Transverse colon (tissue), 4 donors: Measurements from ENCODE around the gene FRS3. TPM values are rescaled to one million over a fixed set of nuclear protein-coding genes. Genes with fewer than 3 reads are reported as not detected.

Experiments
- DNase-seq: peaks from one replicate; pipeline ENCODE4 v3.0.0-alpha.2; 2019
- H3K27ac ChIP-seq, 4 donors: fragments of 200-600 bp; sonication (generic); 2 replicates each; pipeline ENCODE4 v1.5.1; 2016 to 2018; ENCODE audit warnings: inconsistent platforms in 4 of 4
- H3K27me3 ChIP-seq: fragments of 200-600 bp; sonication (generic); 2 replicates; pipeline ENCODE4 v1.5.1; 2017; ENCODE audit warnings: inconsistent platforms
- H3K36me3 ChIP-seq, 4 donors: fragments of 200-600 bp; sonication (generic); 2 replicates each; pipeline ENCODE4 v1.5.1; 2017 to 2019; ENCODE audit warnings: inconsistent platforms in 4 of 4
- H3K4me1 ChIP-seq, 4 donors: fragments of 200-600 bp; sonication (generic); 2 replicates each; pipeline ENCODE4 v1.5.1; 2017 to 2020; ENCODE audit warnings: inconsistent platforms in 4 of 4
- H3K4me3 ChIP-seq, 4 donors: fragments of 200-600 bp; sonication (generic); 1 replicate in 1 of 4; 2 replicates in 3 of 4; pipeline versions ENCODE4 v1.5.1 to v1.6.1; 2017 to 2019; ENCODE audit warnings: inconsistent platforms in 4 of 4
- H3K9me3 ChIP-seq, 2 donors: fragments of 200-600 bp; sonication (generic); 2 replicates each; pipeline ENCODE4 v1.5.1; 2017 to 2019; ENCODE audit warnings: inconsistent platforms in 2 of 2
- CTCF ChIP-seq, 5 experiments: fragments of 200-600 bp in 3 of 5; fragments of 450-650 bp in 2 of 5; sonication (generic) in 3 of 5; IDR thresholded peaks; 1 replicate in 2 of 5; 2 replicates in 3 of 5; pipeline ENCODE4 v1.5.1; 2016 to 2017; ENCODE audit warnings: antibody characterized with exemption in 5 of 5, inconsistent platforms in 3 of 5, mild to moderate bottlenecking in 2 of 5, moderate library complexity in 1 of 5
- EP300 ChIP-seq: sonication (generic); formaldehyde crosslinking; IDR thresholded peaks from one replicate; pipeline ENCODE4 v1.6.1; 2017; ENCODE audit warnings: antibody characterized with exemption, low read depth
- POLR2A ChIP-seq: fragments of 450-650 bp; IDR thresholded peaks from one replicate; pipeline ENCODE4 v1.6.1; 2016; ENCODE audit warnings: antibody characterized with exemption, mild to moderate bottlenecking, moderate library complexity
- POLR2AphosphoS5 ChIP-seq, 3 donors: sonication (generic); formaldehyde crosslinking; IDR thresholded peaks; one replicate each; pipeline ENCODE4 v1.6.1; 2016; ENCODE audit warnings: antibody characterized with exemption in 3 of 3
- WGBS, 2 donors: methylation state at CpG; one replicate each; pipeline ENCODE4 v1.1.5; 2018; ENCODE audit warnings: low coverage in 1 of 2; 5-methylcytosine and 5-hydroxymethylcytosine counted together
- in situ Hi-C, 4 donors: fragments of 200-750 bp; cut with MboI; loops; one replicate each; pipeline versions ENCODE4 v1.15.0 to v1.15.1; 2017; ENCODE audit warnings: low sequenced_read_pairs in 3 of 4, low pct_ligation_motif_present in 1 of 4, low pct_unique_long_range_greater_than_20kb in 1 of 4
- intact Hi-C: fragments of 100-400 bp; cut with DNase I; formaldehyde crosslinking; loops from one replicate; pipeline ENCODE4 v1.15.1; 2023; ENCODE audit warnings: low total_unique reads
- total RNA-seq, 4 donors: library from RNA; depleted of rRNA; stranded (reverse); fragments of >200 nt; gene quantifications; one replicate each; pipeline ENCODE4 v1.1.0, GENCODE V29; 2016

Gene FRS3
- total RNA-seq, 4 donors from 2014 or later = 2.8 to 4.5 (median 3.2) TPM

GRCh38 chr6:41733360-41733706 lies 46.4 kb downstream of the FRS3 start:
- no peak for DNase-seq
- no peaks in the 10 kb centered on the region for H3K9me3 ChIP-seq
- peak overlapping the region; percentile 79 to 98 (median 86) for H3K4me3 ChIP-seq
- TF ChIP-seq CTCF (IDR thresholded peaks at IDR 0.05) = no peak
- TF ChIP-seq EP300 = no peak
- no peak for TF ChIP-seq POLR2A
- no peak for TF ChIP-seq POLR2AphosphoS5 (IDR thresholded peaks at IDR 0.05)
- WGBS, 2 donors = 50% methylated on average over 11 of the region's 11 CpGs; no CpG with 5 or more reads in 1 of the 2 donors
- intact Hi-C loops (no loop called here), in situ Hi-C loops (no loop called here)
- no peaks in the 10 kb centered on the region for H3K36me3 ChIP-seq
- H3K4me1 ChIP-seq = peaks cover 39 to 60% (median 50%) of the 10 kb centered on the region in 4 donors
- no peaks in the 10 kb centered on the region for H3K27me3 ChIP-seq
- peak overlapping the region; percentile 97 to 98 (median 98) for H3K27ac ChIP-seq

- in situ Hi-C loops = no loop called here
- H3K4me3 ChIP-seq = peak overlapping the region in 2 of 4 donors; percentile 92 to 98
These were observed 46.9 kb downstream of the FRS3 start for GRCh38 chr6:41732591-41733359.

GRCh38 chr6:41732149-41732548 lies 47.6 kb downstream of the FRS3 start:
- Histone ChIP-seq H3K9me3 (no peaks in the 10 kb centered on the region), H3K27ac (peak overlapping the region in 2 of 4 donors; percentile 20 to 98), H3K36me3 (no peaks in the 10 kb centered on the region), H3K27me3 (no peaks in the 10 kb centered on the region), H3K4me3 (peak overlapping the region in 1 of 4 donors; percentile 5), H3K4me1 (peaks cover 43 to 69% (median 57%) of the 10 kb centered on the region in 4 donors)
- no peak for TF ChIP-seq EP300
- no peak for TF ChIP-seq POLR2A
- TF ChIP-seq CTCF (IDR thresholded peaks at IDR 0.05) = no peak
- no peak for TF ChIP-seq POLR2AphosphoS5 (IDR thresholded peaks at IDR 0.05)
- in situ Hi-C loops = no loop called here
- intact Hi-C loops = no loop called here
- DNase-seq = no peak

More at GRCh38 chr6:41732591-41733359, 46.9 kb downstream of the FRS3 start:
- DNase-seq = peak; percentile 70
- H3K27me3 ChIP-seq = no peaks in the 10 kb centered on the region
- no peaks in the 10 kb centered on the region for H3K9me3 ChIP-seq
- peaks cover 43 to 65% (median 56%) of the 10 kb centered on the region in 4 donors for H3K4me1 ChIP-seq
- 64 to 80% methylated on average over 1 to 8 of the region's 8 CpGs for WGBS, 2 donors
- TF ChIP-seq POLR2AphosphoS5 (IDR thresholded peaks at IDR 0.05) (peak in 2 of 3 donors; percentile 25 to 33), CTCF (IDR thresholded peaks at IDR 0.05) (no peak), POLR2A (peak; percentile 48), EP300 (no peak)
- H3K27ac ChIP-seq = peak overlapping the region; percentile 97 to 98 (median 98)
- no peaks in the 10 kb centered on the region for H3K36me3 ChIP-seq
- intact Hi-C loops = no loop called here

GRCh38 chr6:41731561-41732086 lies 48.1 kb downstream of the FRS3 start:
- peaks cover 43 to 69% (median 57%) of the 10 kb centered on the region in 4 donors for H3K4me1 ChIP-seq

More at GRCh38 chr6:41731561-41732086, 48.1 kb downstream of the FRS3 start:
- intact Hi-C loops = no loop called here
- no peak for TF ChIP-seq POLR2A
- no peak for TF ChIP-seq EP300
- no peak for TF ChIP-seq CTCF (IDR thresholded peaks at IDR 0.05)
- TF ChIP-seq POLR2AphosphoS5 (IDR thresholded peaks at IDR 0.05) = no peak
- Histone ChIP-seq H3K27me3 (no peaks in the 10 kb centered on the region), H3K27ac (peak overlapping the region in 2 of 4 donors; percentile 20 to 98), H3K36me3 (no peaks in the 10 kb centered on the region), H3K9me3 (no peaks in the 10 kb centered on the region), H3K4me3 (peak overlapping the region in 1 of 4 donors; percentile 5)
- no peak for DNase-seq
- in situ Hi-C loops = no loop called here
- 82 to 85% methylated on average over 2 to 7 of the region's 7 CpGs for WGBS, 2 donors
